ENCODE data around the gene TCEANC2. TPM values are rescaled to one million over a fixed set of nuclear protein-coding genes. Genes with fewer than 3 reads are reported as not detected.

Gene TCEANC2
- total RNA-seq, 1 donor from 2014 or later, result 2.4 TPM

GRCh38 chr1:54138994-54139393 is 85.6 kb downstream of the TCEANC2 start:
- H3K27me3 ChIP-seq (ENCODE audit: control insufficient read depth, insufficient read depth, low read length), result peaks cover 3% of the 10 kb centered on the region
- no peak for TF ChIP-seq CTCF (IDR thresholded peaks at IDR 0.05; ENCODE audit: insufficient read depth, low read length, severe bottlenecking)
- FAIRE-seq, result no peak

GRCh38 chr1:54139711-54140110 is 86.3 kb downstream of the TCEANC2 start:
- H3K27me3 ChIP-seq (ENCODE audit: control insufficient read depth, insufficient read depth, low read length), result peaks cover 3% of the 10 kb centered on the region
- no peak overlapping the region for H3K4me3 ChIP-seq (ENCODE audit: low read depth, low read length)
- H3K36me3 ChIP-seq (ENCODE audit: control insufficient read depth, insufficient read depth, low read length), result no peaks in the 10 kb centered on the region
- FAIRE-seq, result no peak
- DNase-seq (ENCODE audit: low read depth), result no peak
- TF ChIP-seq CTCF (IDR thresholded peaks at IDR 0.05; ENCODE audit: insufficient read depth, low read length, severe bottlenecking), result no peak

More at GRCh38 chr1:54138994-54139393, 85.6 kb downstream of the TCEANC2 start:
- DNase-seq (ENCODE audit: low read depth), result no peak
- Histone ChIP-seq H3K4me3 (ENCODE audit: low read depth, low read length) (no peak overlapping the region), H3K36me3 (ENCODE audit: control insufficient read depth, insufficient read depth, low read length) (no peaks in the 10 kb centered on the region)

GRCh38 chr1:54142146-54142900 is 88.9 kb downstream of the TCEANC2 start:
- no peak for TF ChIP-seq CTCF (IDR thresholded peaks at IDR 0.05; ENCODE audit: insufficient read depth, low read length, severe bottlenecking)
- FAIRE-seq (peak; percentile 18), DNase-seq (ENCODE audit: low read depth) (no peak)
- Histone ChIP-seq H3K36me3 (ENCODE audit: control insufficient read depth, insufficient read depth, low read length) (no peaks in the 10 kb centered on the region), H3K4me3 (ENCODE audit: low read depth, low read length) (no peak overlapping the region), H3K27me3 (ENCODE audit: control insufficient read depth, insufficient read depth, low read length) (peaks cover 3% of the 10 kb centered on the region)

GRCh38 chr1:54144366-54144765 is 91.0 kb downstream of the TCEANC2 start:
- FAIRE-seq (no peak), DNase-seq (ENCODE audit: low read depth) (no peak)
- H3K36me3 ChIP-seq (ENCODE audit: control insufficient read depth, insufficient read depth, low read length), result no peaks in the 10 kb centered on the region
- H3K27me3 ChIP-seq (ENCODE audit: control insufficient read depth, insufficient read depth, low read length), result peaks cover 3% of the 10 kb centered on the region
- no peak overlapping the region for H3K4me3 ChIP-seq (ENCODE audit: low read depth, low read length)
- no peak for TF ChIP-seq CTCF (IDR thresholded peaks at IDR 0.05; ENCODE audit: insufficient read depth, low read length, severe bottlenecking)

GRCh38 chr1:54149734-54150133 is 96.3 kb downstream of the TCEANC2 start:
- DNase-seq (ENCODE audit: low read depth), result no peak
- H3K4me3 ChIP-seq (ENCODE audit: low read depth, low read length), result no peak overlapping the region
- FAIRE-seq, result no peak

More at GRCh38 chr1:54149734-54150133, 96.3 kb downstream of the TCEANC2 start:
- no peaks in the 10 kb centered on the region for H3K36me3 ChIP-seq (ENCODE audit: control insufficient read depth, insufficient read depth, low read length)
- no peak for TF ChIP-seq CTCF (IDR thresholded peaks at IDR 0.05; ENCODE audit: insufficient read depth, low read length, severe bottlenecking)
- no peaks in the 10 kb centered on the region for H3K27me3 ChIP-seq (ENCODE audit: control insufficient read depth, insufficient read depth, low read length)
